Nephron progenitor cell (in vitro differentiated cells): ENCODE data around the gene FAM111A.

Experiments
- DNase-seq: peaks from one replicate; pipeline ENCODE4 v3.0.0; 2021
- H3K27ac Mint-ChIP-seq: 2 replicates; pipeline ENCODE4 v1.8.0; 2021; ENCODE audit warnings: mild to moderate bottlenecking, moderate library complexity, mixed read lengths
- H3K27me3 Mint-ChIP-seq: 2 replicates; pipeline ENCODE4 v1.8.0; 2021; ENCODE audit warnings: mild to moderate bottlenecking, low read depth, mixed read lengths; ENCODE audit not compliant: poor library complexity
- H3K36me3 Mint-ChIP-seq: 2 replicates; pipeline ENCODE4 v1.8.0; 2021; ENCODE audit warnings: low read depth, mixed read lengths
- H3K4me1 Mint-ChIP-seq: 2 replicates; pipeline ENCODE4 v1.8.0; 2021; ENCODE audit warnings: mixed read lengths
- H3K4me3 Mint-ChIP-seq: 2 replicates; pipeline ENCODE4 v1.8.0; 2021; ENCODE audit warnings: mild to moderate bottlenecking, moderate library complexity, mixed read lengths
- H3K9me3 Mint-ChIP-seq: 2 replicates; pipeline ENCODE4 v1.8.0; 2021; ENCODE audit warnings: mild to moderate bottlenecking, moderate library complexity, mixed read lengths
- CTCF ChIP-seq: fragments of 200-600 bp; sonication (generic); IDR thresholded peaks from 2 replicates; pipeline ENCODE4 v1.5.0; 2021; ENCODE audit warnings: antibody characterized with exemption

The FAM111A gene

GRCh38 chr11:59186130-59186594 is 43.5 kb downstream of the FAM111A start:
- TF ChIP-seq CTCF = peak; percentile 55

GRCh38 chr11:59187035-59187434 is 44.4 kb downstream of the FAM111A start:
- H3K27ac Mint-ChIP-seq = no peak overlapping the region
- peaks cover 57% of the 10 kb centered on the region for H3K36me3 Mint-ChIP-seq
- H3K9me3 Mint-ChIP-seq = no peaks in the 10 kb centered on the region
- H3K4me1 Mint-ChIP-seq = peaks cover 23% of the 10 kb centered on the region
- TF ChIP-seq CTCF = no peak
- DNase-seq = no peak
- H3K27me3 Mint-ChIP-seq = peaks cover 3% of the 10 kb centered on the region
- no peak overlapping the region for H3K4me3 Mint-ChIP-seq

More at GRCh38 chr11:59186130-59186594, 43.5 kb downstream of the FAM111A start:
- peaks cover 3% of the 10 kb centered on the region for H3K27me3 Mint-ChIP-seq
- DNase-seq = peak; percentile 44
- H3K4me3 Mint-ChIP-seq = no peak overlapping the region
- no peaks in the 10 kb centered on the region for H3K9me3 Mint-ChIP-seq
- peaks cover 23% of the 10 kb centered on the region for H3K4me1 Mint-ChIP-seq
- H3K36me3 Mint-ChIP-seq = peaks cover 54% of the 10 kb centered on the region
- H3K27ac Mint-ChIP-seq = peak overlapping the region; percentile 10

- peaks cover 3% of the 10 kb centered on the region for H3K27me3 Mint-ChIP-seq
- no peak for DNase-seq
- H3K36me3 Mint-ChIP-seq = peaks cover 57% of the 10 kb centered on the region
- no peak overlapping the region for H3K27ac Mint-ChIP-seq
- TF ChIP-seq CTCF = no peak
- no peaks in the 10 kb centered on the region for H3K9me3 Mint-ChIP-seq
- peaks cover 23% of the 10 kb centered on the region for H3K4me1 Mint-ChIP-seq
- no peak overlapping the region for H3K4me3 Mint-ChIP-seq
Observed at GRCh38 chr11:59187587-59187986, 44.9 kb downstream of the FAM111A start.

- Mint-ChIP-seq H3K4me1 (peaks cover 23% of the 10 kb centered on the region), H3K36me3 (peaks cover 55% of the 10 kb centered on the region)
Observed at GRCh38 chr11:59188954-59189353, 46.3 kb downstream of the FAM111A start.

GRCh38 chr11:59189986-59190385 is 47.3 kb downstream of the FAM111A start:
- peaks cover 15% of the 10 kb centered on the region for H3K4me1 Mint-ChIP-seq

More at GRCh38 chr11:59188954-59189353, 46.3 kb downstream of the FAM111A start:
- no peak for TF ChIP-seq CTCF
- Mint-ChIP-seq H3K27me3 (peaks cover 3% of the 10 kb centered on the region), H3K4me3 (no peak overlapping the region), H3K9me3 (no peaks in the 10 kb centered on the region), H3K27ac (no peak overlapping the region)
- no peak for DNase-seq

More at GRCh38 chr11:59189986-59190385, 47.3 kb downstream of the FAM111A start:
- no peak for DNase-seq
- H3K36me3 Mint-ChIP-seq = peaks cover 65% of the 10 kb centered on the region
- TF ChIP-seq CTCF = no peak
- H3K9me3 Mint-ChIP-seq = no peaks in the 10 kb centered on the region
- no peak overlapping the region for H3K27ac Mint-ChIP-seq
- H3K27me3 Mint-ChIP-seq = peaks cover 3% of the 10 kb centered on the region
- H3K4me3 Mint-ChIP-seq = no peak overlapping the region
